Effector memory CD4-positive, alpha-beta T cell (primary cell): ENCODE data around the gene NAE1.

Experiments
- DNase-seq, 3 donors: peaks; one replicate each; pipeline ENCODE4 v3.0.0-alpha.2; 2020
- H3K27ac ChIP-seq: 2 replicates; pipeline ENCODE4 v1.7.0; 2013; ENCODE audit warnings: mild to moderate bottlenecking, low read length, moderate library complexity; ENCODE audit not compliant: insufficient read depth, poor library complexity, severe bottlenecking
- H3K27me3 ChIP-seq: replicated peaks from 2 replicates; pipeline ENCODE4 v1.7.0; 2013; ENCODE audit warnings: mild to moderate bottlenecking, low read length; ENCODE audit not compliant: insufficient read depth, control insufficient read depth, poor library complexity, severe bottlenecking
- H3K36me3 ChIP-seq: 2 replicates; pipeline ENCODE4 v1.7.0; 2013; ENCODE audit warnings: mild to moderate bottlenecking, low read length, moderate library complexity; ENCODE audit not compliant: control insufficient read depth, insufficient read depth
- H3K4me1 ChIP-seq: 2 replicates; pipeline ENCODE4 v1.7.0; 2013; ENCODE audit warnings: low read length, mild to moderate bottlenecking; ENCODE audit not compliant: control insufficient read depth, insufficient read depth, poor library complexity, severe bottlenecking
- H3K4me3 ChIP-seq: 2 replicates; pipeline ENCODE4 v1.7.0; 2013; ENCODE audit warnings: low read length, low read depth, mild to moderate bottlenecking; ENCODE audit not compliant: insufficient read depth, poor library complexity, severe bottlenecking
- H3K9me3 ChIP-seq: 2 replicates; pipeline ENCODE4 v1.7.0; 2013; ENCODE audit warnings: mild to moderate bottlenecking, low read length, moderate library complexity; ENCODE audit not compliant: control insufficient read depth

NAE1 gene

DNA sequence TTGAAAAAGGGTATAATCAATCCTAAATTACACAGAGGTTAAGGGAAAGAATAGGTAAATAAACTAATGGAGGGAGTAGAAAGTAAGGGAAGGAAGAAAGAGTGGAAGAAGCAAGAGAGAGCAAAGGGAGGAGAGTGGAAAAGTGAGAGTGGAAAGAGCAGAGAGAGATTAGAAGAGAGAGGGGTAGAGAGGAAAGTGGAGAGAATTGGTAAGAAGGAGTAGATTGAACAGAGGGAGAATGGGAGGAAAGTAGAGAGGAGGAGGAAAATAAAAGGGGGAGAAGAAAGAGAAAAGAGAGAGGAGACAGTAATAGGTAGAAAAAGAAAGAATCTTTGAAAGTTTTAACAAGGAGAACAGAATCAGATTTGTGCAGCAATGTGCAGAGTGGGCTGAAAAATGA lies 54.3 kb downstream of the NAE1 start:
- no peak overlapping the region for H3K4me3 ChIP-seq
- H3K27ac ChIP-seq: no peak overlapping the region
- DNase-seq: no peak
- no peaks in the 10 kb centered on the region for H3K36me3 ChIP-seq
- H3K9me3 ChIP-seq: no peaks in the 10 kb centered on the region
- no peaks in the 10 kb centered on the region for H3K4me1 ChIP-seq
- no peaks in the 10 kb centered on the region for H3K27me3 ChIP-seq

GRCh38 chr16:66774981-66775380 lies 55.8 kb downstream of the NAE1 start:
- Histone ChIP-seq H3K36me3 (no peaks in the 10 kb centered on the region), H3K9me3 (no peaks in the 10 kb centered on the region), H3K4me1 (no peaks in the 10 kb centered on the region), H3K4me3 (no peak overlapping the region), H3K27ac (no peak overlapping the region), H3K27me3 (no peaks in the 10 kb centered on the region)
- no peak for DNase-seq

DNA sequence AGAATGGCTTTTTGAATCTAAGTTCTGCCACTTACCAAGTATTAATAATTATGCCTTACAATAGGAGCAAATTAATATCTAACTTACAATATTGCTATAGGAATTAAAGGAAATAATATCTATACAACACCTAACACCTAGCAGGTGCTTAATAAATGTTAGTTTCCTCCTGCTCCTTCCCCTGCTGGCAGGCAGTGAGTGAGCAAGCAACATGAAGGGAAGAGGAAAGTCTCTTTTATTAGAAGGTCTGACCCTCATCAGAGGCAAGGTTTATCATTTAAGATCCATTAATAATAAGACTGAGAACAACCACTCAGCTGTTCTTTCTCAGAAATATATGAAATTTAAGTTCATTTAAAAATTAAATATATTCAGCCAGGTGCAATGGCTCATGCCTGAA lies 72.7 kb downstream of the NAE1 start:
- DNase-seq: no peak
- no peaks in the 10 kb centered on the region for H3K9me3 ChIP-seq
- H3K27ac ChIP-seq: no peak overlapping the region
- no peak overlapping the region for H3K4me3 ChIP-seq
- H3K36me3 ChIP-seq: no peaks in the 10 kb centered on the region
- no peaks in the 10 kb centered on the region for H3K4me1 ChIP-seq
- no peaks in the 10 kb centered on the region for H3K27me3 ChIP-seq

GRCh38 chr16:66754819-66755218 lies 76.0 kb downstream of the NAE1 start:
- Histone ChIP-seq H3K36me3 (no peaks in the 10 kb centered on the region), H3K4me3 (no peak overlapping the region), H3K9me3 (no peaks in the 10 kb centered on the region), H3K4me1 (peaks cover 13% of the 10 kb centered on the region), H3K27ac (no peak overlapping the region), H3K27me3 (no peaks in the 10 kb centered on the region)
- DNase-seq: no peak

DNA sequence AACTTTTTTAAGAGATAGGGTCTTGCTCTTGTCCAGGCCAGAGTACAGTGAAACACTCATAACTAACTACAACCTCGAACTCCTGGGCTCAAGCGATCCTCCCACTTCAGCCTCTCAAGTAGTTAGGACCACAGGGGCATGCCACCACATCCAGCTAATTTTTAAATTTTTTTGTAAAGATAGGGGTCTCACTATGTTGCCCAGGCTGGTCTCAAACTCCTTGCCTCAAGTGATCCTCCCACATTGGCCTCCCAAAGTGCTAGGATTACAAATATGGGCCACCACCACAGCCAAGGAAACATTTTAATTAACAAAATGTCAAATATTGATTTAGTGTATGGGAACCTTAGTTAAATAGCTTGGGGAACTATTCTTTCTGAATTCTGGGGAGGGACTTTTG lies 76.6 kb downstream of the NAE1 start:
- H3K27ac ChIP-seq: no peak overlapping the region
- H3K9me3 ChIP-seq: no peaks in the 10 kb centered on the region
- H3K36me3 ChIP-seq: peaks cover under 1% of the 10 kb centered on the region
- H3K4me1 ChIP-seq: peaks cover 15% of the 10 kb centered on the region
- no peaks in the 10 kb centered on the region for H3K27me3 ChIP-seq
- DNase-seq: no peak
- H3K4me3 ChIP-seq: no peak overlapping the region

DNA sequence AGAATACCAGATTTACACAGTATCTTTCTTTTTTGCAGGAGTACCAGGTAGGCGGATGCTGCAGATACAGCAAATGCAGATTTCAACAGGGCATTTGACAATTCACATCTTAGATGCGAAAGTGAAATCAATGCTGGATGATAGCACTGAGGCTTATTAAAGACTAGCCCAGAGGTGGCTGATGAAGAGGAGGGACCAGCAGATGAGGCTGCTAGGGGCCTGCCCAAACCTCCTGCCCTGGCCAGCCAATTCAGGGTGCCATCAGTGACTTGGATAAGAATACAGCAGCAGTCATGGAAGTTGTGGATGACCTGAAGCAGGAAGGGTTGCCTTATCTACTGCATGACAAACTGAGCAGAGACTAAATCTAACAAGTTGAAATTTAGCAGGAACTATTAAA lies 77.8 kb downstream of the NAE1 start:
- DNase-seq: no peak
- Histone ChIP-seq H3K4me1 (peaks cover 19% of the 10 kb centered on the region), H3K27me3 (no peaks in the 10 kb centered on the region), H3K4me3 (no peak overlapping the region), H3K36me3 (peaks cover 10% of the 10 kb centered on the region), H3K9me3 (no peaks in the 10 kb centered on the region), H3K27ac (no peak overlapping the region)
